HG03108 (cell line): ENCODE results near the gene DIS3L2.
"Not testable (repeated sequence)": the region's sequence is repeated elsewhere in the genome, so short reads cannot be mapped to it uniquely, and the experiment has no call there.

Experiments used
- ATAC-seq: cut with Tn5 transposase; IDR thresholded peaks from one replicate; pipeline ENCODE4 v1.9.1; 2021; ENCODE audit warnings: moderate library complexity; ENCODE audit not compliant: unreplicated experiment

DIS3L2 gene

GRCh38 chr2:231928901-231929725 is 32.4 kb upstream of the DIS3L2 start:
- ATAC-seq = no peak

- no peak for ATAC-seq
These were observed 31.4 kb upstream of the DIS3L2 start for GRCh38 chr2:231929961-231930592.

- ATAC-seq = no peak
These were observed 30.8 kb upstream of the DIS3L2 start for GRCh38 chr2:231930593-231931281.

GRCh38 chr2:231931481-231931915 is 30.0 kb upstream of the DIS3L2 start:
- ATAC-seq = no peak

- ATAC-seq = no peak
These were observed 28.9 kb upstream of the DIS3L2 start for GRCh38 chr2:231932711-231932970.

GRCh38 chr2:231932985-231933915 is 28.3 kb upstream of the DIS3L2 start:
- ATAC-seq = no peak

GRCh38 chr2:231933916-231934401 is 27.6 kb upstream of the DIS3L2 start:
- ATAC-seq = no peak

- no peak for ATAC-seq
These were observed 26.9 kb upstream of the DIS3L2 start for GRCh38 chr2:231934441-231935206.

GRCh38 chr2:231935207-231935524 is 26.3 kb upstream of the DIS3L2 start:
- no peak for ATAC-seq

GRCh38 chr2:231935815-231936214 is 25.7 kb upstream of the DIS3L2 start:
- ATAC-seq = no peak

- no peak for ATAC-seq
These were observed 25.0 kb upstream of the DIS3L2 start for GRCh38 chr2:231936491-231936890.

- no peak for ATAC-seq
These were observed 24.5 kb upstream of the DIS3L2 start for GRCh38 chr2:231937057-231937456.

GRCh38 chr2:231939022-231939421 is 22.5 kb upstream of the DIS3L2 start:
- ATAC-seq = no peak

- ATAC-seq = no peak
These were observed 20.7 kb upstream of the DIS3L2 start for GRCh38 chr2:231940795-231941194.

- ATAC-seq = no peak
These were observed 19.8 kb upstream of the DIS3L2 start for GRCh38 chr2:231941673-231942072.

- no peak for ATAC-seq
These were observed 19.3 kb upstream of the DIS3L2 start for GRCh38 chr2:231942180-231942579.

GRCh38 chr2:231946241-231946814 is 15.2 kb upstream of the DIS3L2 start:
- ATAC-seq = no peak

- not testable (repeated sequence) for ATAC-seq
These were observed 14.4 kb upstream of the DIS3L2 start for GRCh38 chr2:231947112-231947511.

GRCh38 chr2:231947694-231948093 is 13.8 kb upstream of the DIS3L2 start:
- ATAC-seq = no peak
